ENCODE results near the gene MECR.
"Not testable (repeated sequence)": the region's sequence is repeated elsewhere in the genome, so short reads cannot be mapped to it uniquely, and the experiment has no call there.

The MECR gene

GRCh38 chr1:29166291-29166878 is 64.3 kb downstream of the MECR start:
- DNase-seq = no peak

GRCh38 chr1:29164588-29164987 is 66.1 kb downstream of the MECR start:
- DNase-seq = no peak

- DNase-seq = no peak
Measured at GRCh38 chr1:29162476-29163138, 68.1 kb downstream of the MECR start.

- no peak for DNase-seq
Measured at GRCh38 chr1:29162025-29162424, 68.7 kb downstream of the MECR start.

GRCh38 chr1:29159773-29160172 is 71.0 kb downstream of the MECR start:
- no peak for DNase-seq

- no peak for DNase-seq
Measured at GRCh38 chr1:29157269-29157601, 73.5 kb downstream of the MECR start.

GRCh38 chr1:29156543-29157268 is 74.0 kb downstream of the MECR start:
- no peak for DNase-seq

- no peak for DNase-seq
Measured at GRCh38 chr1:29152046-29152805, 78.5 kb downstream of the MECR start.

- DNase-seq = not testable (repeated sequence)
Measured at GRCh38 chr1:29150346-29150745, 80.4 kb downstream of the MECR start.

- DNase-seq = no peak
Measured at GRCh38 chr1:29148656-29149491, 81.9 kb downstream of the MECR start.

GRCh38 chr1:29145739-29146437 is 84.8 kb downstream of the MECR start:
- DNase-seq = no peak

GRCh38 chr1:29144178-29144577 is 86.6 kb downstream of the MECR start:
- DNase-seq = no peak

- no peak for DNase-seq
Measured at GRCh38 chr1:29142714-29143113, 88.0 kb downstream of the MECR start.
